Smooth muscle cell (in vitro differentiated cells): ENCODE results near the gene MUC4. TPM values are rescaled to one million over a fixed set of nuclear protein-coding genes. Genes with fewer than 3 reads are reported as not detected.
"Not testable (repeated sequence)": the region's sequence is repeated elsewhere in the genome, so short reads cannot be mapped to it uniquely, and the experiment has no call there.

Source experiments
- DNase-seq: peaks from one replicate; lab custom pipeline; 2025; ENCODE audit not compliant: unreplicated experiment; lab: John Stamatoyannopoulos, UW
- H2AFZ ChIP-seq: fragments of 200-600 bp; sonication (generic); 2 replicates; pipeline ENCODE4 v1.6.0; 2016; ENCODE audit warnings: antibody characterized with exemption, low read depth, mild to moderate bottlenecking
- H3F3A ChIP-seq: fragments of 200-600 bp; sonication (generic); 2 replicates; pipeline ENCODE4 v1.6.0; 2017; ENCODE audit warnings: antibody characterized with exemption, low read depth
- H3K27ac ChIP-seq: fragments of 200-600 bp; sonication (generic); 2 replicates; pipeline ENCODE4 v1.5.1; 2016; ENCODE audit warnings: low read depth, mild to moderate bottlenecking
- H3K27me3 ChIP-seq: fragments of 200-600 bp; sonication (generic); 2 replicates; pipeline ENCODE4 v1.6.1; 2016; ENCODE audit warnings: low read depth, mild to moderate bottlenecking
- H3K36me3 ChIP-seq: fragments of 200-600 bp; sonication (generic); 2 replicates; pipeline ENCODE4 v1.5.1; 2016; ENCODE audit warnings: low read depth
- H3K4me1 ChIP-seq: fragments of 200-600 bp; sonication (generic); 2 replicates; pipeline ENCODE4 v1.5.1; 2016; ENCODE audit warnings: low read depth
- H3K4me2 ChIP-seq: fragments of 200-600 bp; sonication (generic); 2 replicates; pipeline ENCODE4 v1.6.0; 2016; ENCODE audit warnings: mild to moderate bottlenecking
- H3K4me3 ChIP-seq: fragments of 200-600 bp; sonication (generic); 2 replicates; pipeline ENCODE4 v1.5.1; 2016; ENCODE audit warnings: mild to moderate bottlenecking
- H3K79me2 ChIP-seq: fragments of 200-600 bp; sonication (generic); 2 replicates; pipeline ENCODE4 v1.6.0; 2016; ENCODE audit warnings: low read depth, mild to moderate bottlenecking
- H3K9ac ChIP-seq: fragments of 200-600 bp; sonication (generic); 2 replicates; pipeline ENCODE4 v1.6.0; 2016; ENCODE audit warnings: low read depth
- H3K9me3 ChIP-seq: fragments of 200-600 bp; sonication (generic); replicated peaks from 2 replicates; pipeline ENCODE4 v1.5.1; 2016; ENCODE audit warnings: low read depth
- H4K20me1 ChIP-seq: fragments of 200-600 bp; sonication (generic); 2 replicates; pipeline ENCODE4 v1.6.0; 2016; ENCODE audit warnings: low read depth
- CTCF ChIP-seq: fragments of 200-600 bp; sonication (generic); IDR thresholded peaks from 2 replicates; pipeline ENCODE4 v1.5.1; 2017; ENCODE audit warnings: borderline replicate concordance, mild to moderate bottlenecking, antibody characterized with exemption; ENCODE audit not compliant: insufficient read depth, poor library complexity, severe bottlenecking
- WGBS: methylation state at CpG from one replicate; pipeline ENCODE4 v1.1.7; 2016; ENCODE audit warnings: low lambda C conversion rate; 5-methylcytosine and 5-hydroxymethylcytosine counted together
- polyA plus RNA-seq: library from polyadenylated mRNA; unstranded; fragments of >200 nt; fragmentation: Nextera tagmentation; extraction: Ambion mirVana; gene quantifications from 2 replicates; pipeline ENCODE4 v1.2.1, GENCODE V29; 2016
- total RNA-seq: library from RNA; depleted of rRNA; stranded (reverse); fragments of >200 nt; gene quantifications from 2 replicates; pipeline ENCODE4 v1.2.3, GENCODE V29; 2014

MUC4 gene
- total and polyA plus RNA-seq, 2 experiments from 2014 or later: not detected

GRCh38 chr3:195788711-195789581, 22.8 kb downstream of the MUC4 start:
- Histone ChIP-seq H3K36me3 (no peaks in the 10 kb centered on the region), H3K4me3 (no peak overlapping the region), H3K4me1 (no peaks in the 10 kb centered on the region), H3K4me2 (no peak overlapping the region), H3K9me3 (peaks cover 3% of the 10 kb centered on the region), H3F3A (no peaks in the 10 kb centered on the region), H3K27ac (no peak overlapping the region), H4K20me1 (no peaks in the 10 kb centered on the region), H3K27me3 (no peaks in the 10 kb centered on the region), H2AFZ (no peak overlapping the region), H3K9ac (no peak overlapping the region), H3K79me2 (no peaks in the 10 kb centered on the region)
- TF ChIP-seq CTCF: no peak
- no peak for DNase-seq
- WGBS: 89% methylated on average over 25 of the region's 26 CpGs

GRCh38 chr3:195785781-195786405, 25.8 kb downstream of the MUC4 start:
- WGBS: 95% methylated on average over 21 of the region's 21 CpGs
- not testable (repeated sequence) for DNase-seq, H3K4me2 ChIP-seq, H3K9me3 ChIP-seq, H3K4me1 ChIP-seq, H4K20me1 ChIP-seq, H3K79me2 ChIP-seq, H3F3A ChIP-seq, H3K27me3 ChIP-seq, H3K36me3 ChIP-seq, H3K9ac ChIP-seq, H3K27ac ChIP-seq, H3K4me3 ChIP-seq, H2AFZ ChIP-seq

- H4K20me1 ChIP-seq, H3K4me3 ChIP-seq, H3K4me1 ChIP-seq, H3K27ac ChIP-seq, H3K79me2 ChIP-seq, H3K9me3 ChIP-seq, H3K9ac ChIP-seq, H3F3A ChIP-seq, H3K36me3 ChIP-seq, H3K4me2 ChIP-seq, H2AFZ ChIP-seq, DNase-seq, H3K27me3 ChIP-seq: not testable (repeated sequence)
- 95% methylated on average over 14 of the region's 14 CpGs for WGBS
Observed at GRCh38 chr3:195784031-195784430, 27.7 kb downstream of the MUC4 start.

GRCh38 chr3:195781236-195781635, 30.5 kb downstream of the MUC4 start:
- not testable (repeated sequence) for H3K4me3 ChIP-seq, H3K4me1 ChIP-seq, H3K79me2 ChIP-seq, DNase-seq, H2AFZ ChIP-seq, H3K27me3 ChIP-seq, H3K27ac ChIP-seq, H3K9ac ChIP-seq, H3K9me3 ChIP-seq, H3F3A ChIP-seq, H3K4me2 ChIP-seq, H4K20me1 ChIP-seq, H3K36me3 ChIP-seq
- WGBS: 96% methylated on average over 10 of the region's 12 CpGs

- no peaks in the 10 kb centered on the region for H3K27me3 ChIP-seq
- H3K4me1 ChIP-seq: no peaks in the 10 kb centered on the region
- no peaks in the 10 kb centered on the region for H3K79me2 ChIP-seq
- no peak overlapping the region for H3K27ac ChIP-seq
- H3K4me3 ChIP-seq: no peak overlapping the region
- WGBS: 87% methylated on average over 11 of the region's 11 CpGs
- no peaks in the 10 kb centered on the region for H3K9me3 ChIP-seq
- TF ChIP-seq CTCF: no peak
- no peak overlapping the region for H2AFZ ChIP-seq
- H4K20me1 ChIP-seq: no peaks in the 10 kb centered on the region
- H3K36me3 ChIP-seq: no peaks in the 10 kb centered on the region
- no peak overlapping the region for H3K9ac ChIP-seq
- no peaks in the 10 kb centered on the region for H3F3A ChIP-seq
- H3K4me2 ChIP-seq: no peak overlapping the region
- DNase-seq: no peak
Observed at GRCh38 chr3:195777975-195778374, 33.8 kb downstream of the MUC4 start.
